Loucy (cell line): Measurements from ENCODE around the gene COQ5.
A peak's percentile ranks its signal among the peaks of the same experiment; 100 is the strongest.

Experiments used
- H2AFZ ChIP-seq: fragments of 200-600 bp; sonication (generic); 2 replicates; pipeline ENCODE4 v1.6.0; 2016; ENCODE audit warnings: antibody characterized with exemption, mild to moderate bottlenecking, low read length, moderate library complexity
- H3F3A ChIP-seq: fragments of 200-600 bp; 2 replicates; pipeline ENCODE4 v1.6.0; 2016; ENCODE audit warnings: antibody characterized with exemption, low read depth, mild to moderate bottlenecking
- H3K27me3 ChIP-seq: fragments of 200-600 bp; sonication (generic); 2 replicates; pipeline ENCODE4 v1.6.1; 2014; ENCODE audit warnings: low read length, mild to moderate bottlenecking; ENCODE audit not compliant: insufficient read depth, poor library complexity, severe bottlenecking
- H3K36me3 ChIP-seq: fragments of 200-600 bp; sonication (generic); 2 replicates; pipeline ENCODE4 v1.6.1; 2016; ENCODE audit warnings: low read length; ENCODE audit not compliant: insufficient read depth
- H3K4me1 ChIP-seq: fragments of 200-600 bp; sonication (generic); 2 replicates; pipeline ENCODE4 v1.5.1; 2014; ENCODE audit warnings: low read length, mild to moderate bottlenecking; ENCODE audit not compliant: insufficient read depth, poor library complexity, severe bottlenecking
- H3K4me2 ChIP-seq: fragments of 200-600 bp; sonication (generic); 2 replicates; pipeline ENCODE4 v1.6.0; 2014; ENCODE audit warnings: antibody characterized with exemption, low read length, low read depth, mild to moderate bottlenecking; ENCODE audit not compliant: poor library complexity, severe bottlenecking
- H3K4me3 ChIP-seq: fragments of 200-600 bp; sonication (generic); 2 replicates; pipeline ENCODE4 v1.5.1; 2014; ENCODE audit warnings: low read length, mild to moderate bottlenecking, mixed read lengths; ENCODE audit not compliant: poor library complexity, severe bottlenecking
- H3K79me2 ChIP-seq: fragments of 200-600 bp; sonication (generic); 2 replicates; pipeline ENCODE4 v1.6.1; 2014; ENCODE audit warnings: low read length; ENCODE audit not compliant: insufficient read depth
- H3K9ac ChIP-seq: fragments of 200-600 bp; sonication (generic); 2 replicates; pipeline ENCODE4 v1.6.0; 2014; ENCODE audit warnings: mild to moderate bottlenecking, low read depth, low read length, moderate library complexity; ENCODE audit not compliant: poor library complexity, severe bottlenecking
- H3K9me2 ChIP-seq: fragments of 200-600 bp; sonication (generic); replicated peaks from 2 replicates; pipeline ENCODE4 v1.6.1; 2016; ENCODE audit warnings: low read depth, low read length, mixed read lengths
- H3K9me3 ChIP-seq: fragments of 200-600 bp; sonication (generic); 2 replicates; pipeline ENCODE4 v1.6.1; 2014; ENCODE audit warnings: mild to moderate bottlenecking, antibody characterized with exemption, low read length, low read depth; ENCODE audit not compliant: insufficient read depth
- H4K20me1 ChIP-seq: fragments of 200-600 bp; sonication (generic); 2 replicates; pipeline ENCODE4 v1.6.0; 2014; ENCODE audit warnings: antibody characterized with exemption, low read length, mild to moderate bottlenecking; ENCODE audit not compliant: insufficient read depth, poor library complexity, severe bottlenecking
- CTCF ChIP-seq: fragments of 200-600 bp; sonication (generic); conservative IDR thresholded peaks from 2 replicates; pipeline ENCODE4 v1.5.1; 2014; ENCODE audit warnings: mild to moderate bottlenecking, antibody characterized with exemption, low read length
- EZH2phosphoT487 ChIP-seq: fragments of 200-600 bp; IDR thresholded peaks from 2 replicates; pipeline ENCODE4 v1.6.1; 2018; ENCODE audit warnings: antibody characterized with exemption, mild to moderate bottlenecking, moderate library complexity, borderline replicate concordance

COQ5 gene

GRCh38 chr12:120496413-120497340 is 32.3 kb downstream of the COQ5 start:
- Histone ChIP-seq H2AFZ (peak overlapping the region; percentile 70), H3F3A (peaks cover 3% of the 10 kb centered on the region; the same call in 1 of the 2 replicates), H3K79me2 (peaks cover 29% of the 10 kb centered on the region), H3K9me3 (no peaks in the 10 kb centered on the region), H3K4me2 (peak overlapping the region; percentile 93), H3K4me1 (peaks cover 22% of the 10 kb centered on the region), H4K20me1 (peaks cover 32% of the 10 kb centered on the region), H3K27me3 (no peaks in the 10 kb centered on the region), H3K9me2 (no peaks in the 10 kb centered on the region), H3K9ac (peak overlapping the region; percentile 98), H3K4me3 (peak overlapping the region; percentile 96), H3K36me3 (peaks cover 18% of the 10 kb centered on the region)
- TF ChIP-seq EZH2phosphoT487 (no peak), CTCF (peak; percentile 40)

GRCh38 chr12:120495731-120496412 is 33.1 kb downstream of the COQ5 start, which contains the start of gene DYNLL1:
Gene DYNLL1, plus strand, starts transcription at chr12:120496113. Its CDS starts 309 bp downstream, at chr12:120496422.
- Histone ChIP-seq H3K4me2 (peak within 1 kb of the TSS; percentile 93), H3K9me2 (no peaks in the 10 kb centered on the region), H4K20me1 (peaks cover 32% of the 10 kb centered on the region), H3K4me3 (peak within 1 kb of the TSS; percentile 96), H3K27me3 (no peaks in the 10 kb centered on the region), H3F3A (peaks cover 3% of the 10 kb centered on the region; the same call in 1 of the 2 replicates), H3K79me2 (peaks cover 29% of the 10 kb centered on the region), H3K9ac (peak within 1 kb of the TSS; percentile 98), H3K9me3 (no peaks in the 10 kb centered on the region), H3K36me3 (peaks cover 18% of the 10 kb centered on the region), H2AFZ (peak within 1 kb of the TSS; percentile 73), H3K4me1 (peaks cover 22% of the 10 kb centered on the region)
- no peak for TF ChIP-seq EZH2phosphoT487
- TF ChIP-seq CTCF = no peak

GRCh38 chr12:120495186-120495730 is 33.7 kb downstream of the COQ5 start:
- H3K4me2 ChIP-seq = peak overlapping the region; percentile 82
- H3K9ac ChIP-seq = peak overlapping the region; percentile 73
- no peak for TF ChIP-seq CTCF
- TF ChIP-seq EZH2phosphoT487 = no peak
- peaks cover 3% of the 10 kb centered on the region; the same call in 1 of the 2 replicates for H3F3A ChIP-seq
- H3K9me2 ChIP-seq = no peaks in the 10 kb centered on the region
- H3K4me1 ChIP-seq = peaks cover 22% of the 10 kb centered on the region
- peaks cover 29% of the 10 kb centered on the region for H3K79me2 ChIP-seq
- peaks cover 18% of the 10 kb centered on the region for H3K36me3 ChIP-seq
- peak overlapping the region; percentile 96 for H3K4me3 ChIP-seq
- H3K9me3 ChIP-seq = no peaks in the 10 kb centered on the region
- H3K27me3 ChIP-seq = no peaks in the 10 kb centered on the region
- peak overlapping the region; percentile 73; the same call in 1 of the 2 replicates for H2AFZ ChIP-seq
- peaks cover 32% of the 10 kb centered on the region for H4K20me1 ChIP-seq
